CD4-positive, alpha-beta T cell (primary cell): ENCODE data around the gene CEP135. TPM values are rescaled to one million over a fixed set of nuclear protein-coding genes. Genes with fewer than 3 reads are reported as not detected.

Source experiments
- ATAC-seq: fragments of 200-7000 bp; cut with Tn5 transposase; one replicate; pipeline ENCODE4 v1.10.0; 2022; ENCODE audit warnings: mild to moderate bottlenecking; ENCODE audit not compliant: poor library complexity
- CTCF ChIA-PET: fragments of 350-600 bp; sonication (Branson Sonifier 250); formaldehyde crosslinking; loops from one replicate; lab custom pipeline; 2021; ENCODE audit warnings: antibody characterized with exemption, inconsistent platforms; lab: Charles Lee
- POLR2A ChIA-PET: fragments of 350-600 bp; sonication (Branson Sonifier 250); formaldehyde crosslinking; loops from one replicate; lab custom pipeline; 2021; ENCODE audit warnings: antibody characterized with exemption, inconsistent platforms; lab: Charles Lee
- DNase-seq, 14 experiments: peaks; one replicate each; pipeline ENCODE4 v3.0.0-alpha.2; 2013 to 2020; ENCODE audit warnings: mixed read lengths in 2 of 14
- H3K27ac ChIP-seq, 2 donors: one replicate each; pipeline versions ENCODE4 v1.5.1 to v1.7.0; 2013; ENCODE audit warnings: low read length in 2 of 2, low read depth in 1 of 2, mild to moderate bottlenecking in 1 of 2
- H3K27me3 ChIP-seq, 2 experiments: 1 replicate in 1 of 2; 2 replicates in 1 of 2; pipeline versions ENCODE4 v1.6.1 to v1.7.0; 2013; ENCODE audit warnings: low read length in 2 of 2, control low read depth in 1 of 2, mild to moderate bottlenecking in 1 of 2, moderate library complexity in 1 of 2; ENCODE audit not compliant: insufficient read depth in 2 of 2, control insufficient read depth in 1 of 2
- H3K36me3 ChIP-seq: one replicate; pipeline ENCODE4 v1.6.1; 2013; ENCODE audit warnings: low read length, control low read depth; ENCODE audit not compliant: insufficient read depth
- H3K4me1 ChIP-seq: one replicate; pipeline ENCODE4 v1.6.1; 2013; ENCODE audit warnings: low read length, control low read depth; ENCODE audit not compliant: insufficient read depth
- H3K4me3 ChIP-seq: one replicate; pipeline ENCODE4 v1.5.1; 2013; ENCODE audit warnings: mild to moderate bottlenecking, low read length, moderate library complexity
- H3K9me3 ChIP-seq, 2 experiments: 1 replicate in 1 of 2; 2 replicates in 1 of 2; pipeline versions ENCODE4 v1.6.1 to v1.7.0; 2013; ENCODE audit warnings: low read length in 2 of 2, mild to moderate bottlenecking in 2 of 2, control low read depth in 1 of 2, moderate library complexity in 1 of 2; ENCODE audit not compliant: control insufficient read depth in 1 of 2, insufficient read depth in 1 of 2
- H3K27ac Mint-ChIP-seq: one replicate; pipeline ENCODE4 v1.8.0; 2020; ENCODE audit warnings: mixed read lengths
- H3K27me3 Mint-ChIP-seq: one replicate; pipeline ENCODE4 v1.8.0; 2021; ENCODE audit warnings: mixed read lengths
- H3K36me3 Mint-ChIP-seq: one replicate; pipeline ENCODE4 v1.8.0; 2021; ENCODE audit warnings: low read depth, mixed read lengths
- H3K4me1 Mint-ChIP-seq: one replicate; pipeline ENCODE4 v1.8.0; 2021; ENCODE audit warnings: low read depth, mixed read lengths
- H3K4me3 Mint-ChIP-seq: one replicate; pipeline ENCODE4 v1.8.0; 2020; ENCODE audit warnings: mild to moderate bottlenecking, mixed read lengths
- H3K9me3 Mint-ChIP-seq: one replicate; pipeline ENCODE4 v1.8.0; 2020; ENCODE audit warnings: mixed read lengths
- intact Hi-C, 2 experiments: fragments of 100-400 bp; cut with DNase I in 1 of 2; cut with micrococcal nuclease in 1 of 2; formaldehyde crosslinking; loops; one replicate each; pipeline versions ENCODE4 v1.15.1 to v1.9.0; 2023 to 2025; cut with DNase I, micrococcal nuclease
- total RNA-seq, 174 experiments: library from RNA in 2 of 174; stranded (reverse) in 2 of 174; gene quantifications; one replicate each; pipeline ENCODE4 v1.2.3 and lab custom pipeline; 2021 to 2026
- TF ChIP-seq, protein P1 (sequence below): fragments of 200-600 bp; IDR thresholded peaks from one replicate; pipeline ENCODE4 v1.8.0; 2022; ENCODE audit warnings: antibody characterized with exemption, mild to moderate bottlenecking

Gene CEP135
- total RNA-seq, 2 experiments from 2014 or later, result 19.6 to 21.0 TPM

GRCh38 chr4:55996646-55997045 lies 47.9 kb downstream of the CEP135 start:
- Mint-ChIP-seq H3K4me3 (no peak overlapping the region), H3K4me1 (peaks cover 4% of the 10 kb centered on the region), H3K36me3 (peaks cover 95% of the 10 kb centered on the region), H3K9me3 (no peaks in the 10 kb centered on the region), H3K27me3 (no peaks in the 10 kb centered on the region), H3K27ac (no peak overlapping the region)
- ChIA-PET CTCF (no interaction called here), POLR2A (no interaction called here)
- no peak overlapping the region for H3K4me3 ChIP-seq
- H3K27ac ChIP-seq, result no peak overlapping the region
- intact Hi-C loops, result no loop called here
- H3K4me1 ChIP-seq, result no peaks in the 10 kb centered on the region
- peaks cover 61% of the 10 kb centered on the region for H3K36me3 ChIP-seq
- no peaks in the 10 kb centered on the region for H3K27me3 ChIP-seq
- no peaks in the 10 kb centered on the region for H3K9me3 ChIP-seq
- TF ChIP-seq, protein P1, sequence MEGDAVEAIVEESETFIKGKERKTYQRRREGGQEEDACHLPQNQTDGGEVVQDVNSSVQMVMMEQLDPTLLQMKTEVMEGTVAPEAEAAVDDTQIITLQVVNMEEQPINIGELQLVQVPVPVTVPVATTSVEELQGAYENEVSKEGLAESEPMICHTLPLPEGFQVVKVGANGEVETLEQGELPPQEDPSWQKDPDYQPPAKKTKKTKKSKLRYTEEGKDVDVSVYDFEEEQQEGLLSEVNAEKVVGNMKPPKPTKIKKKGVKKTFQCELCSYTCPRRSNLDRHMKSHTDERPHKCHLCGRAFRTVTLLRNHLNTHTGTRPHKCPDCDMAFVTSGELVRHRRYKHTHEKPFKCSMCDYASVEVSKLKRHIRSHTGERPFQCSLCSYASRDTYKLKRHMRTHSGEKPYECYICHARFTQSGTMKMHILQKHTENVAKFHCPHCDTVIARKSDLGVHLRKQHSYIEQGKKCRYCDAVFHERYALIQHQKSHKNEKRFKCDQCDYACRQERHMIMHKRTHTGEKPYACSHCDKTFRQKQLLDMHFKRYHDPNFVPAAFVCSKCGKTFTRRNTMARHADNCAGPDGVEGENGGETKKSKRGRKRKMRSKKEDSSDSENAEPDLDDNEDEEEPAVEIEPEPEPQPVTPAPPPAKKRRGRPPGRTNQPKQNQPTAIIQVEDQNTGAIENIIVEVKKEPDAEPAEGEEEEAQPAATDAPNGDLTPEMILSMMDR, result no peak
- ATAC-seq, result no peak
- DNase-seq, result no peak

- no peak for ATAC-seq
- Mint-ChIP-seq H3K4me1 (peaks cover 8% of the 10 kb centered on the region), H3K9me3 (peaks cover 4% of the 10 kb centered on the region), H3K27ac (no peak overlapping the region), H3K4me3 (no peak overlapping the region), H3K36me3 (peaks cover 97% of the 10 kb centered on the region), H3K27me3 (no peaks in the 10 kb centered on the region)
- no peak for DNase-seq
- Histone ChIP-seq H3K27me3 (no peaks in the 10 kb centered on the region), H3K9me3 (no peaks in the 10 kb centered on the region), H3K36me3 (peaks cover 56% of the 10 kb centered on the region), H3K27ac (no peak overlapping the region), H3K4me3 (no peak overlapping the region), H3K4me1 (no peaks in the 10 kb centered on the region)
- intact Hi-C loops, result no loop called here
- CTCF ChIA-PET, result no interaction called here
- POLR2A ChIA-PET, result interaction anchor here (0.9 kb wide), 1 partner anchor 13 kb away, joined by 4 read pairs; no protein-coding TSS in a partner anchor
- TF ChIP-seq, protein P1, result no peak
Measured at GRCh38 chr4:56003606-56004005, 54.9 kb downstream of the CEP135 start.

DNA sequence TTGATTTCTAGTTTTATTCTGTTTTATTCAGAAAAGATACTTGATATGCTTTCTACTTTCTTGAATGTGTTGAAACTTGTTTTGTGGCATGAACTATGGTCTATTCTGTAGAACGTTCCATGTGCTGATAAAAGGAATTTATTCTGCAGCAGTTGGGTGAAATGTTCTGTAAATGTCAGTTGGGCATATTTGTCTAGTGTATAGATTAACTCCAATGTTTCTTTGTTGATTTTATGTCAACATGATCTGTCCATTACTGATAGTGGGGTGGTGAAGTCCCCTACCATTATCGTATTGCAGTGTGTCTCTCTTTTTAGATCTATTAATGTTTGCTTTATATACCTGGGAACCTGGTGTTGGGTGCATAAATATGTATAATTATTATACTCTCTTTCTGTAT lies 55.5 kb downstream of the CEP135 start:
- peaks cover 50% of the 10 kb centered on the region for H3K36me3 ChIP-seq
- H3K4me1 ChIP-seq, result no peaks in the 10 kb centered on the region
- intact Hi-C loops, result no loop called here
- peaks cover 4% of the 10 kb centered on the region for H3K9me3 Mint-ChIP-seq
- no peak for DNase-seq
- ChIA-PET CTCF (no interaction called here), POLR2A (no interaction called here)
- H3K27ac ChIP-seq, result no peak overlapping the region
- TF ChIP-seq, protein P1, result no peak
- H3K9me3 ChIP-seq, result no peaks in the 10 kb centered on the region
- H3K27ac Mint-ChIP-seq, result no peak overlapping the region
- peaks cover 96% of the 10 kb centered on the region for H3K36me3 Mint-ChIP-seq
- ATAC-seq, result no peak
- no peaks in the 10 kb centered on the region for H3K27me3 Mint-ChIP-seq
- no peaks in the 10 kb centered on the region for H3K27me3 ChIP-seq
- no peak overlapping the region for H3K4me3 Mint-ChIP-seq
- no peak overlapping the region for H3K4me3 ChIP-seq
- peaks cover 8% of the 10 kb centered on the region for H3K4me1 Mint-ChIP-seq
